SK-N-MC (cell line): ENCODE data around the gene TESK1.

ENCODE experiments used
- EZH2 ChIP-seq: fragments of 200-600 bp; sonication (generic); IDR thresholded peaks from one replicate; pipeline ENCODE4 v1.6.1; 2017; ENCODE audit warnings: antibody characterized with exemption
- FOXP2 ChIP-seq: optimal IDR thresholded peaks from 2 replicates; pipeline ENCODE3; 2011; ENCODE audit warnings: mild to moderate bottlenecking, moderate library complexity; ENCODE audit not compliant: insufficient read depth; ENCODE audit errors: extremely low read length, control extremely low read depth
- POLR2AphosphoS5 ChIP-seq: IDR thresholded peaks from 2 replicates; pipeline ENCODE4 v1.6.1; 2012; ENCODE audit warnings: mild to moderate bottlenecking, low read depth, low read length, borderline replicate concordance

GRCh38 chr9:35617548-35617947 lies 12.5 kb downstream of the TESK1 start:
- TF ChIP-seq EZH2 (no peak), FOXP2 (no peak), POLR2AphosphoS5 (no peak)
